SK-N-MC (cell line): ENCODE measurements around the gene OPCML.

Experiments
- DNase-seq: peaks from one replicate; pipeline ENCODE4 v3.0.0-alpha.2; 2011; ENCODE audit warnings: low read depth, low spot score
- H3K27ac ChIP-seq: fragments of 200-600 bp; sonication (generic); 2 replicates; pipeline ENCODE4 v1.5.1; 2016; ENCODE audit warnings: mixed run types
- H3K36me3 ChIP-seq: fragments of 200-600 bp; sonication (generic); 2 replicates; pipeline ENCODE4 v1.6.1; 2017; ENCODE audit warnings: antibody characterized with exemption, low read length, mixed read lengths; ENCODE audit not compliant: insufficient read depth
- H3K4me3 ChIP-seq: fragments of 200-600 bp; sonication (generic); 2 replicates; pipeline ENCODE4 v1.5.1; 2016
- H3K9ac ChIP-seq: fragments of 200-600 bp; sonication (generic); 2 replicates; pipeline ENCODE4 v1.8.0; 2017; ENCODE audit warnings: mixed run types, mixed read lengths; ENCODE audit not compliant: insufficient read length
- H3K9me3 ChIP-seq: fragments of 200-600 bp; sonication (generic); 2 replicates; pipeline ENCODE4 v1.6.1; 2017; ENCODE audit warnings: low read depth, mild to moderate bottlenecking, antibody characterized with exemption, low read length, moderate library complexity, mixed read lengths
- EZH2 ChIP-seq: fragments of 200-600 bp; sonication (generic); IDR thresholded peaks from one replicate; pipeline ENCODE4 v1.6.1; 2017; ENCODE audit warnings: antibody characterized with exemption
- FOXP2 ChIP-seq: optimal IDR thresholded peaks from 2 replicates; pipeline ENCODE3; 2011; ENCODE audit warnings: mild to moderate bottlenecking, moderate library complexity; ENCODE audit not compliant: insufficient read depth; ENCODE audit errors: extremely low read length, control extremely low read depth
- POLR2AphosphoS5 ChIP-seq: IDR thresholded peaks from 2 replicates; pipeline ENCODE4 v1.6.1; 2012; ENCODE audit warnings: mild to moderate bottlenecking, low read depth, low read length, borderline replicate concordance

Gene OPCML

DNA sequence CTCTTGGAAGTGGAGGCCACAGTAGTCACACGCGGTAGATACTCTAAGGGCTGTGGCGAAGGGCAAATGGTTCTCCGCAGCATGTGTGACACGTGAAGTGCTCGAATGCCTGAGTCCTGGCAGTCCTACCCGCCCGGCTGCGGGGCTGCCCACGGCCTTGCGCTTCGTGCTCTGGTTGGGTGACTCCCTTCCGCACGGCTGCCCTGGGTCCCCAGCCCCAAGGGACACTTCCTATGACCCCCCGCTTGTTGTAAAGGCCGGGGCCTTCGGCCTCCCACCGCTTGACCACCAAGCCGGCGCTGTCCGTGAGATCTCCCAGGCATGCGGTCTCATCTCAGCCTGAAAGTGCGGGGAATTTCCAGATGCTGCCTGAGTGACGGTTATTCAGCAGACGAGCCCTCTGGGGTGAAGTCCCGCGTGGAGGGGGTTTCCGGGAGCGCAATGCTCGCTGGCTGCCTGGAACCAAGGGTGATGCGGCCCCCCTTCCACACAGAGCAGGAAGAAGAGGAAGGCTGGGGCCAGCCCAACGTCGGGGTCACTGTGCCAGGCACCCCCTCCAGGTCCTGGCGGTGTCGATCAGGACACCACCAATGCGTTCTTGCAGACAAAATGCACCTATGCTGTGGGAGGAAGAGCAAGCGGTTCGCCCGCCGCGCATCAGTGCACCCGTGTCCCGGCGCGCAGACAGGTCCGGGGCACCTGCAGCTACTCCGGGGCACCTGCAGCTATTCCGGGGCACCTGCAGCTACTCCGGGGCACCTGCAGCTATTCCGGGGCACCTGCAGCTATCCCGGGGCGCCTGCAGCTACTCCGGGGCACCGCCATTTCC is 171.2 kb downstream of the OPCML start:
- Histone ChIP-seq H3K4me3 (no peak overlapping the region), H3K36me3 (no peaks in the 10 kb centered on the region), H3K9me3 (no peaks in the 10 kb centered on the region), H3K9ac (no peak overlapping the region), H3K27ac (no peak overlapping the region)
- TF ChIP-seq FOXP2 (no peak), POLR2AphosphoS5 (no peak), EZH2 (no peak)
- DNase-seq = no peak

DNA sequence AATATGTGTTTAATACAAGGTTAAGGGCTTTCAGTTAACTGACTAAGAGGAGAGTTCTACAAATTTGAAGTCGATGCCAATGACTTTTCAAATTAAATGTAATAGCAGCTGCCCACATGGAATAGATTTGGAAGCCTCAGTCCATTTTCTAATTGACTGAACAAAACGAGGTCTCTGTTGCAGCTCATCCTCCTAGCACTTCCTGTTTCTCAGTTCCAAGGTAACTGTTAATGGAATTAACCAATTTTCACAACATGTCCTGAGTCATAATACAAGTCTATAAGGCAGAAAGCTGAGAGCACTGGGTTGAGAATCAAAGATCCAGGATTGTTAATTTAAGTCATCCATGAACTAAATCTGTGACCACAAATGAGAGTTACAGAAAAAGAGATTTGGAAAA is 177.2 kb downstream of the OPCML start:
- no peaks in the 10 kb centered on the region for H3K9me3 ChIP-seq
- TF ChIP-seq FOXP2 = no peak
- TF ChIP-seq EZH2 = no peak
- TF ChIP-seq POLR2AphosphoS5 = no peak
- H3K27ac ChIP-seq = no peak overlapping the region
- H3K9ac ChIP-seq = no peak overlapping the region
- H3K4me3 ChIP-seq = no peak overlapping the region
- no peaks in the 10 kb centered on the region for H3K36me3 ChIP-seq
- DNase-seq = no peak

DNA sequence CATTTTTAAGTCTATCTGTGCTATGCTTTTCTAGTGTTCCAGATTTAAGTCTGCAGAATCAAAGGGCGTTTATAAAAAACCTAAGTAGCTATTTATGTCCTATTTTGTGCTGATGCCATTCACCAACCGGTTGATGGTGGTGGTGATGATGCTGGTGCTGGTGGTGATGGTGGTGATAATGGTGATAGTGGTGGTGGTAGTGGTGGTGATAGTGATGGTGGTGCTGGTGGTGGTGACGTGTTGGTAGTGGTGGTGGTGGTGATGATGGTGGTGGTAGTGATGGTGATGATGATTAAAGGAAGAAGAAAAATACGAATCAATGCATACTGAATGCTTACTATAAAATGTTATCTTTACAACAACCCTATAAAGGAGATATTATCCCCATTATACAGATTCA is 178.2 kb downstream of the OPCML start:
- no peak for DNase-seq
- H3K9ac ChIP-seq = no peak overlapping the region
- no peak overlapping the region for H3K4me3 ChIP-seq
- no peaks in the 10 kb centered on the region for H3K36me3 ChIP-seq
- TF ChIP-seq EZH2 = no peak
- TF ChIP-seq FOXP2 = no peak
- TF ChIP-seq POLR2AphosphoS5 = no peak
- no peak overlapping the region for H3K27ac ChIP-seq
- no peaks in the 10 kb centered on the region for H3K9me3 ChIP-seq

DNA sequence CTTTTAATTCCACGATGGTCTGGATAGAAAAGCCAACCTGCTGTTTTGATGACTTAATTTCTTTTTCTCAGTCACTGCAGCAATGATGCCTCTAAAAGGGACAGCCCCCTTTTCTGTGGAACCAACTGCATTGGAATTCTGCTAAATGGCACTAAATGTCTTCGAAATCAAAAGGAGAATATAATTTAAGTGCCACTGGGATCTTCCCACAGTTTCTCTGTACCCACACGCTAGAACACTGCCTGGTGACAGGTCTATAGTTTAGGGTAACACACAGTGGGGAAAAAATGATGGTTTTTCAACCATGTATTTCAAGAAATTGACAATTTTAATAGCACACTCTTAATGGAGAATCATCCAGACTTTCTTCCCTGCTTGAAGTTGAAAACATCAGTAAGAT is 182.3 kb downstream of the OPCML start:
- Histone ChIP-seq H3K36me3 (no peaks in the 10 kb centered on the region), H3K9me3 (no peaks in the 10 kb centered on the region), H3K4me3 (no peak overlapping the region), H3K9ac (no peak overlapping the region), H3K27ac (no peak overlapping the region)
- DNase-seq = no peak
- TF ChIP-seq FOXP2 (no peak), EZH2 (no peak)

DNA sequence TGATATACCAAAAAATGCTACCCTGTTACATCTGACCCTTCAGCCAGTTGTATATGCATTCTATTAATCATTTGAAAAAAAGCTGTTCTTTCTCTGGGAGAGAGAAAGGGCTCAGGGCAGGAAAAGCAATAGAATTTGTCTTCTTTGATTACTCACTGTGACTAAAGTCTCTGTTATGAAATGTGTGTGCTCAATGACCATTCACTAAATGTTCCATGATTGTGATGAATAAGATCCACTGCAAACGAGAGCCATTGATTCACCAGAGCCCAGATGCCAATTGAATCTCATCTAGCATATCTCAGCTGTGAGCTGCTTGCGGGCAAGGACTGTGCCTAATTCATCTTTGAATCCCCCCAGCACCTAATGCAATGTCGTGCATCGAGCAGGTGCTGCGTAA is 184.3 kb downstream of the OPCML start:
- no peak overlapping the region for H3K9ac ChIP-seq
- no peaks in the 10 kb centered on the region for H3K9me3 ChIP-seq
- no peak for DNase-seq
- no peak overlapping the region for H3K27ac ChIP-seq
- no peaks in the 10 kb centered on the region for H3K36me3 ChIP-seq
- TF ChIP-seq POLR2AphosphoS5 = no peak
- no peak for TF ChIP-seq EZH2
- TF ChIP-seq FOXP2 = no peak
- H3K4me3 ChIP-seq = no peak overlapping the region

DNA sequence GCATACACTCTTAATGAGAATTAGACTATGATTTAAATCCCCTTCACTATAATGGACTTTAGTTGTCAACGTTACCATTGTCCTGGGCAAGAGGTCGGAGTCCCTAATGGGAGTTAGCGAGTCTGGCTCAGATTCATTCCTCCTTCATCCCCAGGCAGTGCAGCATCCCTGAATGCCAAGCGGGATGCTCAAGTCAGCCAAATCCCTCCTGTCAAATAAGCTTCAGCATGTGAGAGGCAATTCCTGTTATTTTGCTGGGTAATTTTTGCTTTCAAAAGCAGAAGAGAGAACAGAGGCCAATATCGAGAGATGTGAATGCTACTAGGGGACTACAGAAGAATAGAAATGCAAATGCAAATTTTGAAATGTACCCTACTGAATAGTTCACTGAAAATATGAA is 186.2 kb downstream of the OPCML start:
- no peak for DNase-seq
- Histone ChIP-seq H3K9ac (no peak overlapping the region), H3K27ac (no peak overlapping the region), H3K9me3 (no peaks in the 10 kb centered on the region), H3K36me3 (no peaks in the 10 kb centered on the region), H3K4me3 (no peak overlapping the region)
- no peak for TF ChIP-seq POLR2AphosphoS5
- TF ChIP-seq EZH2 = no peak
- no peak for TF ChIP-seq FOXP2

DNA sequence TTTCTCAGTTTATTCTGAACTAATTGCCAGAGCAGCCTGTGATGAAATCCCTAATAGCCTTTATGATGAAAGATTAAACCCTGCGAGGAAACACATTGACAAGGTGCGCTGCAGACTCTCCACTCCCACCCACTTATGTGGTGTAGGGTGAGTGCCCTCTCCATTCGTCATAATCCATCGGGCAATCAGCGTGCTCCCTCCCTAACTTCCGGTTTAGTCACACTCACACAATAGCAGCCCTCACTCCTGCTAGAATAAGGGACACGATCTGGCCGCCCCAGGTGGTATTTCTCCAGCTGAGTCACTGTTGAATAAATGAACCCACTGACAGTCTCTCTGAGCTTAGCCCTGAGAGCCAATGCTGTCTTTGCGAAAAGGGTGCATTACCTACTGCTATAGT is 188.3 kb downstream of the OPCML start:
- H3K9ac ChIP-seq = no peak overlapping the region
- H3K9me3 ChIP-seq = no peaks in the 10 kb centered on the region
- no peak for DNase-seq
- H3K36me3 ChIP-seq = no peaks in the 10 kb centered on the region
- no peak overlapping the region for H3K27ac ChIP-seq
- TF ChIP-seq EZH2 (no peak), POLR2AphosphoS5 (no peak), FOXP2 (no peak)
- no peak overlapping the region for H3K4me3 ChIP-seq

DNA sequence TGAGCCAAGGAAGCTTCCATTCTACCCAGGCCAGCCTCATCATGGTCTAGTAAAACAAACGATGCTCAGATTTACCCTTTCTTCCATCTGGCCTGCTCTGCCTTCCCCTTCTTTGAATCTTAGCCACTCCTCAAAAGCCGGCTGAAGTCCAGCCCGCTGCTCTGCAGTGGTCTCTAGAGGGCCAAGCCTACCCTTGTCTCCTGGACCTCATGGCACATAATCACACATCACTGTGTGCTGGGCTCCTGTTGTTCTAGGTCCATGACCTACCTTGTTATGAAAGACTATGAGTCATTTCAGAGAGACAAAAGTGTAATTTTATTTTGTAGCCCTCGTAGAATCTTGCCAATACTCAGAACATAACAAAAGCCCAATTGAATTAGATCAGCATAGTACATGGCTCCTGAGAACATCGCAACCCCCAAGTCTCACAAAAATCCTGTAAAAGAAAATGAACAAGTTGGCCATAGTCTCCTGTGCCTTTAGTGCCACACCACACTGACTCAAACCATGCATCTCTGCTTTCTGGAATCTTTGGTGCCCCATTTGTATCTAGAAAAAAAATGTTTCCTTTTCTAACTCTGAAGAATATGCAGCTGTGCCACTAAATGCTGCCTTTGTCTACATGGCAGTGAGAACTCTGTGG is 192.7 kb downstream of the OPCML start:
- DNase-seq = no peak
- no peak overlapping the region for H3K4me3 ChIP-seq
- H3K9me3 ChIP-seq = no peaks in the 10 kb centered on the region
- no peak overlapping the region for H3K27ac ChIP-seq
- H3K36me3 ChIP-seq = no peaks in the 10 kb centered on the region
- TF ChIP-seq FOXP2 (no peak), POLR2AphosphoS5 (no peak), EZH2 (no peak)
- H3K9ac ChIP-seq = no peak overlapping the region

DNA sequence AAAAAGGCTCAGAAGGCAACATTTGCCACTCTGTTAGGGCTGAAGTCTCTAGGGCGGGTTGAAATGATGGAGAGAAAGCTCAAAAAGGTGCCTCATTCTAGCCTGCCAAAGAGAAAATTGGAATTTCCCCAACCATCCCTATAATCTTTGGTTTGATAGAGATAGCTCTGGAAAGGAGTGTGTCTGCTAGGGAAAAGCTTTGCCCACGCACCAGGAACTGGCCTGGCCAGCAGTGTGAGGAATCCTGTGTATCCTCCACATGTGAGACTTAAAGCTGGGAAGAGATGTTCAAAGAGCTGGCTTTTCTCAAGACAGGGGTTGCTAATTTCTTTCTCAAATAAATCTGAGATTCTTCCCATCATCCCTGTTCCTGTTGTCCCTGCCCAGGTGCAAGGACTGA is 193.7 kb downstream of the OPCML start:
- H3K36me3 ChIP-seq = no peaks in the 10 kb centered on the region
- no peak overlapping the region for H3K4me3 ChIP-seq
- H3K27ac ChIP-seq = no peak overlapping the region
- H3K9me3 ChIP-seq = no peaks in the 10 kb centered on the region
- DNase-seq = no peak
- no peak for TF ChIP-seq EZH2
- TF ChIP-seq POLR2AphosphoS5 = no peak
- TF ChIP-seq FOXP2 = no peak
- H3K9ac ChIP-seq = no peak overlapping the region
